GM21381 (cell line): ENCODE results near the gene UBE2E2.

ENCODE experiments used
- ATAC-seq: cut with Tn5 transposase; IDR thresholded peaks from one replicate; pipeline ENCODE4 v1.9.1; 2021; ENCODE audit warnings: mild to moderate bottlenecking, moderate library complexity; ENCODE audit not compliant: unreplicated experiment

Gene UBE2E2

DNA sequence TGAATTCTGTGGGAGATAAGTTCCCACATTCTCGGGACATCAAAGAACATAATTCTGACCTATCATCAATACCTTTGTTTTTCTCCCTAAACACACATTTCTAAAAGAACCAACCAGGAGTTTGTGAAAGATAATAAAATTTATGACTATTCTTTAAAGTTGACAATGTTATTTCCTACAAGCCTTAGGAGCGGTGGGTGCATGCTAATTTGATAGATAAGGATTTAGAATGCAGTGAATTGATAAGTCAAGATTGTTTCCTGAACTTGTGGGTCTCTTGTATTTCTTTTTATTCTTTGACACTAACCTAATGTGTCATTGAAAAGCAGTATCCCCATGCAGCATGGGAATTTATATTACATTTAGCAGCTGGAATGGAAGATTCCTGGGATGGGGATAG lies 10.3 kb upstream of the UBE2E2 start:
- no peak for ATAC-seq

DNA sequence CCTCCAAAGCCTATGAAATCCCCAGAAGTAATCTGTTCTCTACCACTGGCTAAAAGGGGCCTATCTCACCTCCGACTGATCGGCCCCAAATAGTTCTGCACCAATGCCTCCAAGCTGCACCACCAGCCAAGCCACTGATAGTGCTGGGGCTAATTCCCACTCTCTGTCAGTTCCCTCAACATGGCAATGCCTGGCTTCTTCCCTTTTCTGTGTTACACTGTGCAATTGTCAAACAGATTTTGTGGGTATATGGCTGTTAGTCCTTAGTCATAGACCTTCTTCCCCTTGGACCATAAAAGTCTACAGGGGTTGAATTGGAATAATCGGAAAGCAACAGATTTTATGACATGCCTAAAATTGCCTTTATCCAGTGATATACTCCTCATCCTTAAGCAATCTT lies 9.3 kb upstream of the UBE2E2 start:
- no peak for ATAC-seq

DNA sequence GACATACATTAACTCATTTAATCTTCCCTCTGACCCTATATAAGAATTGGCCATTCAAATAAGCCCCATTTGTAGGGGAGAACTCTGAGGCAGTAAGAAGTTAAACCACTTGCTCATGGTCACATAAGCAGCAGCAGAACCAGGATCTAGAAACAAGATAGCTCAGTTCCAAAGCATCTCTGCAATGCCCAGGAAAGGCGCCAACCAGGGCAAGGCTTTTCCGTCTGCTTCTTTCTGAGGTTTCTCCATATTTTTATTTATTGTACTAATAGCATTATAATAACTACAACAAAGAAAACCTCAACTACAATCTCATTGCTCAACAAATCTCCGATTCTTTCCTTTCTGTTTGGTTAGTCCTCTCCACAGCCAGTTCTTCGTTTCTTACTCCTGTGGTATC lies 4.3 kb upstream of the UBE2E2 start:
- no peak for ATAC-seq

DNA sequence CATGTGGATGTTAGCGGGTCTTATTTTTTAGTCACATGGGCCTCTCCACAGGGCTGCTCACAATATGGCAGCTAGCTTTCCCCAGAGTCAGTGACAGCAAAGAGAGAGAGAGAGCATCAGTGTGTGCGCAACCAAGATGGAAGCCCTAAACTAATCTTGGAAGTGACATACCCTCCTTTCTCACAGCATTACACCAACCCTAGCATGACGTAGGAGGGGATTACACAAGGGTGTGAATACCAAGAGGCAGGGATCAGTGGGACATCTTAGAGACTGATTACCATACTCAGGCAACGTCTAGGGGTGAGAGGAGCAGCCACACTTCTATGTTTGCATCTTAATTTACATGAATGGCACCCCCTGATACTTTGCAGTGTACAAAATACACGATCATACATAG lies 3.5 kb upstream of the UBE2E2 start:
- ATAC-seq = no peak

DNA sequence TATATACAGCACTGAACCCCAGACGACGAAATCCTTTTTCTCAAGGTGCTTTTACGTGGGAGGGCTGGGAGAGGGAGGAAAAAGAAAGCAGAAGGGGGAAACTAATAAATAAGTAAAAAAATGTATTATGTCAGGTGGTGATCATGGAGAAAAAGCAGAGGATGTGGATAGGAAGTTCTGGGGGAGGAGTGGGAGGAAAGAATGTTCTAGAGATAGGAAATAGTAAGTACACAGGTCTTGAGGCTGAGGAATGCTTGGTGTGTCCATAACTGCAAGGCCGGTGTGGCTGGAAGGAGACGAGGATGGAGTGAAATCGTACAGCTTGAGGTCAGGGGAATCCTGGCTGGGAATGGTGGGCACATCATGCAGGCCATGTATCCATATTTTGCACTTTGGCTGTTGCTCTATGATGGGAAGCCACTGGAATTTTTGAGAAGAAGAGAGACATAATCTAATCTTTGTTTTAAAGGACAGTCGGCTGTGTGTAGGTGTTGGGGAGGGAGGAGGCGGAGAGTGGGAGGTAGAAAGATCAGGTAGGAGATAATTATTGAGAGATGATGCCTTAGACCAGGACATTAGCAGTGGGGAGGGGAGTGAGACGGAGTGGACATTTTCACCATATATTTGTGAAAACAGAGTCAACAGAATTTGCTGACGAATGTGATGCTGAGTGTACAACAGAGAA lies 1.8 kb upstream of the UBE2E2 start:
- ATAC-seq = no peak

DNA sequence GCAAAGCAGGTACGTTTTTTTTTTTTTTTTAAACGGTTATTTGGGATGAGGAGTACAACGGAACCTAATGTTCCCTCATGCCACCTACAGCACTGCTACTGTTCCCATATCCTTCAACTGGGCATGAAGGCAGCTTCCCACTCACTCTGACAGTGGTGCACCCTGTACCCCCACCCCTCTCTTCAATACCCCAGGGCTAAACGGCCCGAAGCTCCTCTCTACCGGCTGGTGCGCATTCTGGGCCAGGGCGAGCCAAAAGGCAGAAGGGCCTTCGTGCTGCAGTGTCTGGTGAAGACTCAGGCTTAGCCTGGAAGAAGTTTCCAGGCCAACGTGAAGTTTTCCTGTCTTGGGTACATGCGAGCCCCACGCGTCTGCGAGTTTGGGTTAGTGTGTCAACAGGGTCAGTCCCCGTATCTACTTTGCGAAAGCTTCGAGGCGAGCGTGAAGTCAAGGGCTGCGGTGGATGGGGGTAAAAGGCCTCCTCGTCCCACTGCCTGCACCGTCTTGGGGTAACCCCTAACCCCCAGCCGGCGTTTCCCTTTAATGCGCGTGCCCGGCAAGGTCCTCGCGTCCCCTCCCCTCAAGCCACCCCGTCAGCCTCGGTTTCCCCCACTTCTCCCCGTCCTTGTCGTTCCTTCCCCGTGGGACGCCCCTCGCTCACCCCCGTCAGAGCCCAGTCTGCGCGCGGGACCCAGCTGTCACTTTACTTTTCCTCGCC lies 765 bp upstream of the UBE2E2 start:
- ATAC-seq = peak; percentile 31

DNA sequence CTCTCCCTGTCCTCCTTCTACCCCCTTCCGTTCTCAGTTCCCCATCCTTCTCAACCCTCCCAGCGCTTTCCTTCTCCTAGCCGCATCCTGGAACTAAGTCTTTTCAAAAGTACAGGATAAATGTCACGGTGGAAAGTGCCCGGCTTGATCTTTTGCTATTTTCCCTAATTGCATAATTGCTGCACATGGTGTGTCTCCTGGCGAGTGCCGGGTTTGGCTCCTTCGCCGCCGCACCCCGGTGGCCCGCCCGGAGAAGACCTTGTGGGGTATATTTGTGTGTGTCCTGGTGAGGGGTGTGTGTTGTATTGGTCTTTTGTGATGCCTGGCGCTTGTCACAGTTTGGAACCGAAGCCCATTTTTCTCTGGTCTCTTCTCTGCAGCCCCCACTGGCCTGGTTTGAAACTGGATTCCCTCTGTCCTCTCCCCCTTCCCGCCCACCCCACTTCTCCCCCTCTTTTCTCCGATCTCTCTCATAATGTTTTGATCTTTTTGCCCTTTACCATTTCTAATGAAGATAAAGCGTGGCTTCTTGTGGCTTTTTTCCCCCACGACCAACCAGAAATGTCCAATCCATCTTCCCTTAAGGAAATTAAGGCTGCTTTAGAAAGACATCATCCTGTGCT lies 692 bp downstream of the UBE2E2 start:
- peak; percentile 16 for ATAC-seq

DNA sequence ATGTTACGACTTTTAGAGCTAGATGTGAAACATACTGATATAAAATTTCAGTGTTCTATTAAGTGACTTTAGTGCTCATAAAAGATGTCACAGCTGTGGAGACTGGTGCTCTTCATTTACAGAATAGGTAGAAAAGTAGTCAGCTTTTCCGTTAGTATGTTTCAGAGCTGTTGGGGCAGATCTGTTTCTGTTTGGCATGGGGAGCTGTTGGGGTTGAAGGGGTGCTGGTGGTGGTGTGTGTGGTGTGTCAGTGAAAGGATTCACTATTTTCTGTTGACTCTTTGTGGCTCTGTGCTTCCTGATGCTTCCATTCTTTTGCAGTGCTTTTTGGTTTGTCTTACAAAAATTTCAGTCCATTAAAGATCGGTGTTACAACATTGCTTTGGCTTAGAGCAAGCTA lies 3.2 kb downstream of the UBE2E2 start:
- no peak for ATAC-seq

DNA sequence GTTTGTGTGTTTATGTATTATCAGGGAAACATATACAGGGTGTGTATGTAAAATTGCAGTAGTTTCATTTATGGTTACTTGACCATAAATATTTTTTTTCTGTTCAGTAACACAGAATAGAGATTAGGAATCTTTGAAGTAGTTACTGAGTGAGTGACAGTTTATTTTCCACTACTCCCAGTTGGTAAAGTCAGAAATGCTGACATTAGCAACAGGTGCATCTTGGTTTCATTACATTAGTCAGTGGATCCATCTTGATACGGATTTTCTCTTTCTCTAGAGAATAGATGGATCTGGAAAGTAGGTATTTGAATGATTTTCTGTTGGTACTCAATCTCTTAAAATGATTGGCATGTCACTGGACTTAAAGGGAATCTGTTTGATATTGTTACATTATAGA lies 6.0 kb downstream of the UBE2E2 start:
- no peak for ATAC-seq

DNA sequence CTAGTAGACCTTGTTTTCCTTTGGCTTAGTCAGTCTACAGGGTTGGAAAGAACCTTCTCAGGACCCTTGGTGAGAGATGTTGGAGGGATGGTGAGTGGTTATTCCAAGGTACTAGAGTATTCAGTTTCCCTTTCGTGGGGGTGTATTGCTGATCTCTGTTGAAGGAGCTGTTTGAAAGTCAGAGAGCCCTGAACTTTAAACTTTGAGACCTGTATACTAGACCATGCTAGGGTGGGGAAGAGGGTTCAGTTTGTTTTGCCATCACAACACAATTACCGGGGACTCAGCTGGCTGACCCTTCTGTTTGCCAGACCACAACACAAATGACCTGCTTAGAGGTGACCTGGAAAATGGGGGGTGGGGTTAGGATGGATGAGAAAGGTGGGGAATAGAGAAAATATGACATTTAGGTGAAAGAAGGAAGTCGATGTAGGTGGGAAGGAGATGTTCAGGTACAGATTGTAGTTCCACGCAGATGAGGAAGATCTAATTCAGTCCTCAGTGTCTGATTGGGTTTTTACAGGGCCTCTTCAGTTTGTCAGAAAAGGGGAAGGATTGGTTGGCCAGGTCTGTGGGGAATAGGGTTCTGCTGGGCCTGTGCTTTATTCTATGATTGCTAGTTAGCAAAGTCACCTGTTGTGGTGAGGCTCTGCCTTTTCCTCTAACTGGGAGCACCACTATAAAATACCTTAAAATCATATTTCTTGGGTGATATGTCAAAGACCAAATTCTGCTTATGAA lies 6.8 kb downstream of the UBE2E2 start:
- ATAC-seq = no peak

DNA sequence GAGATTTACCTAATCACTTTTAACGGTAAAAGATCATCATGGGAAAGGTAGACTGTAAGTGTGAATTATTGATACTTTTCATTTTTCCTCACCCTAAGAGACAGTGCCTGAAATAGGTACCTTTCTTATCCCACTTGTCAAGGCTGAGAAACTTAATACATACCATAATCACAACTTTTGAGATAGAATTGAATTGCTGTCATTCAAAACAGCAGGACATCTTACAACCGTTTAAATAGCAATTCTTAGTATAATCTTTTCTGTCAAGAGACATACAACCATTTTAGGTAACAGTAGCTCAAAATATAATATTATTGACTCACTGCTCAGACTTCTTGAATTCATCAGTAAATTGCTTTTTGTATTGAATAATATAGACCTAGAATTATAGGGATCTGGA lies 10.7 kb downstream of the UBE2E2 start:
- no peak for ATAC-seq

DNA sequence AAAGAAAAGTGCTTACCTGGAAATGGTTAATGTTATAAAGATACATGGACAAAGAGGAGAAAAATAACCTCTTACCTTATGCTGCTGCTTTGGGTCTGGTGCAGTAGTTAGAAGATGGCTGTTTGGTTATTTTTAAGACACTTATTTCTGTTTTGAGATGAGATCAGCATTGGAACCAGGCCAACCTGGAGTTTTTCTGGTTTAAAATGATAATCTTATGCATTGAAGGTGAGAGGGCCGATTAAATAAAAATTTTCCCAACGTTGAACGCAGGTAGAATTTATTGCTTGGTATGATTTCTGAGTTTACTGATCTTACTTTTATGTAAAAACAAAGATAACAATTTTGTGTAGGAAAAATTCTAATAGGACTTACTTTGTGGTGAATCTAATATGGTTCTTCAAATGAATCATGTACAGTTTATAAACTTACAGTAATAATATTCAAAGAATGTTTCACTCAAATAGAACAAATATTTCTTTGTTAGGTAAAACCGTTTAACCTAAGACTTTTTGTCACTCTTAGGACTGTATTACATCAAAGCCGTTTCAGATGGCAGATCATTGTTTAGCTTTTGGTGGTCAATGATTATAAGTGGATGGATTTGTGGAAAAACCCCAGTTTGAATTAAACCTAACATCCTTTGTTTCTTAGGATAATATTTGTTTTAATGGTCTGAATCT lies 14.9 kb downstream of the UBE2E2 start:
- ATAC-seq = no peak

DNA sequence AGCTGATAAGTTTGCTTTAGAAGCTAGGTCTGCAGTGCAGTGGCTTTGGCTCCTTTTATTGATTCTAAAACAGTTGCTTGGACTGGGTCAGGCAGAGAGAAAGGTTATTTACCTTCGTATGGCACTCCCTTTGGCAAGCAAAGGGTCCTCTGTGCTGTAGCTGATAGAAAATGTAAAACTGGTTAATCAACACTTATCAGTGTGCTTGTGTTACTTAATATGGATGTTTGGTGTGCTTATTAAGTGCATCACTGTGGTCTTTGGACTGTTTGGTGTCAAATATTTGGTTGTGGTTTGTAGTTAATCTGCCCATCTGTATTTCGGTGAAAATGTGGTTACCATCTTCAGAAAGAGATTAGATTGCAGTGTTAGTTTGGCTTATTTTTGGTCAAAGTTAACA lies 16.0 kb downstream of the UBE2E2 start:
- peak; percentile 46 for ATAC-seq

DNA sequence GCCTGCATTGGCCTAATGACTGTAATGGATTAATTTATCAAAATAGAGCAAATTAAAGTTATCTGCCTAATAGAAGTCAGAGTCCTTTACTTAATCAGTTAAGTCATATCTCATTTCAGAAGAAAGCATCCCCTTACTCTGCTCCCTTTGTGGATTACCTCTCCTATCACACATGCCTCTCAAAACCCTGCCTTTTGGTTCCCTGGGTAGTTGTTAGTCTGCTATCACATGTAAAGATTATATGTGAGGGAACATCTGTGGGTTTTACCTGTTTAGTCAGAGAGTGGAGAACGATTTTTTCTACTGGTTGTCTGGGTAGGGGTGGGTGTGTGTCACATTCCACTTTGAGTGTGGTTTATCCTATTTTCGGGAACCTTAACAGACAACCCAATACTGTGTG lies 16.4 kb downstream of the UBE2E2 start:
- ATAC-seq = peak; percentile 35

DNA sequence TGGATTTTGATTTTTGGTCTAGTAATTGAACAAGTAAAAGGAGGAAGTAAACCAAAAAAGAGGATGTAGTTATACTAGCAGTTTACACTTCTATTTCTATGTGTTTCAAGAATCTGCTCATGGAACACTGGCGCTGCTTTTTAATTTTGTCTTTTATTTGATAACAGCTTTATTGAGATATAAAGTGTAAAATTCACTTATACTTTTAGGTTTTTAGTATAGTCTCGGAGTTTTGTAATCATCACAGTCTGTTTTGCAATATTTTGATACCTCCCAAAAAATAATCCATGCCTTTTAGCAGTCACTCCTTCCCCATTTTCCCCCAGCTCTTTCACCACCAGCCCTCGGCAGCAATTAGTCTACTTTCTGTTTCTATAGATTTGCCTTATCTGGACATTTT lies 18.0 kb downstream of the UBE2E2 start:
- ATAC-seq = no peak

DNA sequence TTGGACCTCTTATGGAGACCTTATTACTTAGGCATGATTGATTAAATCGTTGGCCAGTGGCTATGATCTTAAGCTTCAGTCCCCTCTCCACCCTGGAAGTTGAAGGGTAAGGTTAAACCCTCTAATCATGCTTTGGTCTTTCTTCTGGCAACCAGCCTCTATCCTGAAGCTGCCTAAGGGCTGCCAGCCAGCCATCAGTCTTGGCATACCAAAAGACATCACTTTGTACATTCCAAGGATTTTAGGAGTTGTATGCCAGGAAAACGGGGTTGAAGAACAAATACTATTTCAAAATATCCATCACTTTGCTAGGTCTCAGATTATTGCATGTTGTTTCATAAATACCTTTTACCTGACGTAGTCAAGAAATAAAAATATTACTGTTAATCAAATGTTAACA lies 28.9 kb downstream of the UBE2E2 start:
- ATAC-seq = no peak

DNA sequence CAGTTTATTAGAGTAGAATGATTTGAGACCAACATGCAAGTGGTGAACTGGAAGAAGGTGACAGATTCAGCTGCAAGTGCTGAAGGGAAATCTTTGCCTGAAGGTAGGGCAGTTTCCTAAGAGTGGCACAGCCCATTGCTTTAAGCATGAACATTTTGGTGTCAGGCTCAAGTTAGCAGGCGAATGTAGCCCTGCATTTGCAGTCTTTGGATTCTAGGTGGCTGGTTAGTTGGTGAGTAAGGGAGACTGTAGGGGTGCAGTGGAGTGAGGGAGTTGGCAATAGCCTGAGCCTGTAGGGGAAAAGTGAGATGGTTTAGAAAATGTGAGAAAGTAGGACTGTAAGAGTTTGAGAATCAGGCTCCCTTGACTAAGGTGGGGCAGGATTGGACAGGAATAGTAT lies 29.7 kb downstream of the UBE2E2 start:
- no peak for ATAC-seq

DNA sequence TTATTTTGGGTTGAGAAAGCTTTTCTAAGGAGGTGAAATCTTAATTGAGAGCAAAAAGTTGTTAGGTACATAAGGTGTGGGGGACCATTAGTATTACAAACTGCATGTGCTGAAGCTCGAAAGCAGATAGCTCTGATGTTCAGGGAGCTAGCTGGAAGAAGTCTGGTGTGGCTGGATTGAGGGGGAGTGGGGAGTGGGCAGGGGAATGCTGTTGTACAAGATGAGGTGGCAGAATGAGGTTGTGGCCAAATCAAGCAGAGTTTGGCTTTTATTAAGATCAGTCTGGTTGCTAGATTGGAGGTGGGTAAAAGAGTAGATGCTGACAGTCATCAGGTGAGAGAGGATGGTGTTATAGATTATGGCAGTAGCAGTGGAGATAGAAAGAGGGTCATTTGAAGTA lies 32.1 kb downstream of the UBE2E2 start:
- no peak for ATAC-seq

DNA sequence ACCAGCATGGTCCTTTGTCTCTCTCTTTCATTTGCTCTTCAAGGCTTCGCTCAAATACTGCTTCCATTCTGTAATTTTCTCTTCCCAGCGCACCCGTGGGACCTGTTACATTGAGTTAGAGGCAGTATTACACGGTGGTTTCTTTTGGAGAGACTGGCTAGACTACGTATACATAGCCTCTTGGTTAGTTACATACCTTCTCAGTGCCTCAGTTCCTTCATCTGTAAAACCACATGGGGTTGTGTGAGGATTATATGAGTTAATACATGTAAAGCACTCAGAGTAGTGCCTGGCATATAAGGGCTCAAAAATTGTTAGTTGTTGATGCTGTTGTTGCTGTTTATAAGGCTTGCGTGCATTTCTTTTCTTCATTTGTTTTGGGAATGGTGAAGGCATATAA lies 33.8 kb downstream of the UBE2E2 start:
- no peak for ATAC-seq

DNA sequence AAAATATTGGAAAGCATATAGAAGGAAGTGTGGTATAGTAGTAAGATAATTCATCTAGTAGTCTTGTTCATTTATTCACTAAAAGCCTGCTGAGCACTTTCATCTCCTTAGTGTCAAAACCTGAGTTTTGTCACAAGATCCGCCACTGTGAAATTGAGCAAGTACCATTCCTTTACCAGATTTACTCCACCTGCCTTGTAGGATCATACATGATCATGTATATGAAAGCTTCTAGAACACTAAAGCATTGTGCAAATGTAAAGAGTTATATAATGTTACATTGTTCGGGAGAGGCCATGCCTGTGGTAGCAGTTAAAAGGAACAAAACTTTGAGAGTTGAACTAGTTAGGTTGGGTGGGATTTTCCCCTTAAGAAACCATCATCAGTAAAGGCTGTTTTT lies 35.0 kb downstream of the UBE2E2 start:
- ATAC-seq = no peak

DNA sequence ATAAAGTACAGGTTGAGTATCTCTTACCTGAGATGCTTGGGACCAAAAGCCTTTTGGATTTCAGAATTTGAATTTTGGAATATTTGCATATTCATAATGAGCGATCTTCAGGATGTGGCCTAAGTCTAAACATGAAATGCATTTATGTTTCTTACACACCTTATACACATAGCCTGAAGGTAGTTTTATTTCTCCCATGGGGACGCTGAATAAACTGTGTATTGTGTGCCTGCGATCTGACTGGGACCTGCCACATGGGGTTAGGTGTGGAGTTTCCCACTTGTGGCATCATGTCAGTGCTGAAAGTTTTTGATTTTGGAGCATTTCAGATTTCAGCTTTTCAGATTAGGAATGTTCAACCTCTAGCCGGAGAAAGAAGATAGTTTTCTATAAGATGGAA lies 35.5 kb downstream of the UBE2E2 start:
- no peak for ATAC-seq
